Keratinocyte (primary cell): ENCODE measurements around the gene MINDY4.

ENCODE experiments used
- EZH2 ChIP-seq: IDR thresholded peaks from one replicate; pipeline ENCODE4 v1.6.1; 2012; ENCODE audit warnings: inconsistent platforms, mild to moderate bottlenecking, low read length, moderate library complexity
- TF ChIP-seq, protein P1 (sequence below), 3 experiments: IDR thresholded peaks in 1 of 3; conservative IDR thresholded peaks in 1 of 3; optimal IDR thresholded peaks in 1 of 3; 2 replicates in 2 of 3; 3 replicates in 1 of 3; pipeline versions ENCODE3 to v1.5.1; 2011; ENCODE audit warnings: low read length in 3 of 3, mild to moderate bottlenecking in 3 of 3, moderate library complexity in 2 of 3, control low read depth in 1 of 3, inconsistent platforms in 1 of 3; ENCODE audit not compliant: insufficient read depth in 2 of 3; ENCODE audit errors: extremely low read depth in 1 of 3

DNA sequence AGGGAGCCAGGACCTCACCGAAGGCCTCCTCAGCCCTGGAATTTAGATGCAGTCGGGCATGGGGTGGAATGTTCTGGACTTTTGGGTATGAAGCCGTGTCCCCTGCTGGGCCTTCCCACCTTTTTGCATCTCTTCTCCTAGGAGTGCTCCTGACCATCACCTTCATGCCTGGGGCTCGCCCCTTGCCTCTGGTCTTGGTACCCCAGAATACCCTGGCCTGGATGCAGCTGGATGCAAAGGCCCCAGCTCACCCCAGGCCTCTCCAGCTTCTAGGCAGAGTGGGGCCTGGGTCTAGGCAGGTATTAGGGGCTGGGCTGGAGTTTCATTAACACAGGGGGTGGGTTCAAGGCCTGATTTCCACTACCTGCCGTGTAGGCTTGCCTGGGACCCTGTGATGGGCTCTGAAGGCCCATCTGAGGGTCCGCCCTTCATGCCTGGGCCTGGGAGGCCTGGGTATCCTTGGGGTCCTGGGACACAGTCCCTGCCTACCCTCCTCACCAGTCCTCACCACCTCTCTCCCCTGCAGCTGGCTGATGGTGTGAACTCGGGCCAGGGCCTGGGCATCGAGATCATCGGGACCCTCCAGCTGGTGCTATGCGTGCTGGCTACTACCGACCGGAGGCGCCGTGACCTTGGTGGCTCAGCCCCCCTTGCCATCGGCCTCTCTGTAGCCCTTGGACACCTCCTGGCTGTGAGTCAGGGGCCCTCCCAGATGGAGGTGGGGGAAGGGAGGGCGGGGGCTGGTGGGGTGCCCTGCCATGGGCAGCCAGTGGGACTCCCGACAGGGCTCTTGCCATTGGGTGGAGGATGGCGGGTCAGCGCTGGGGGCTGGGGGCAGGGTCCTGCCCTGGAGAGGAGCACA lies 150.6 kb downstream of the MINDY4 start:
- TF ChIP-seq, protein P1, sequence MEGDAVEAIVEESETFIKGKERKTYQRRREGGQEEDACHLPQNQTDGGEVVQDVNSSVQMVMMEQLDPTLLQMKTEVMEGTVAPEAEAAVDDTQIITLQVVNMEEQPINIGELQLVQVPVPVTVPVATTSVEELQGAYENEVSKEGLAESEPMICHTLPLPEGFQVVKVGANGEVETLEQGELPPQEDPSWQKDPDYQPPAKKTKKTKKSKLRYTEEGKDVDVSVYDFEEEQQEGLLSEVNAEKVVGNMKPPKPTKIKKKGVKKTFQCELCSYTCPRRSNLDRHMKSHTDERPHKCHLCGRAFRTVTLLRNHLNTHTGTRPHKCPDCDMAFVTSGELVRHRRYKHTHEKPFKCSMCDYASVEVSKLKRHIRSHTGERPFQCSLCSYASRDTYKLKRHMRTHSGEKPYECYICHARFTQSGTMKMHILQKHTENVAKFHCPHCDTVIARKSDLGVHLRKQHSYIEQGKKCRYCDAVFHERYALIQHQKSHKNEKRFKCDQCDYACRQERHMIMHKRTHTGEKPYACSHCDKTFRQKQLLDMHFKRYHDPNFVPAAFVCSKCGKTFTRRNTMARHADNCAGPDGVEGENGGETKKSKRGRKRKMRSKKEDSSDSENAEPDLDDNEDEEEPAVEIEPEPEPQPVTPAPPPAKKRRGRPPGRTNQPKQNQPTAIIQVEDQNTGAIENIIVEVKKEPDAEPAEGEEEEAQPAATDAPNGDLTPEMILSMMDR (optimal IDR thresholded peaks at IDR 0.05 in 1 of 3, IDR thresholded peaks at IDR 0.05 in 1 of 3, conservative IDR thresholded peaks at IDR 0.05 in 1 of 3; ENCODE audit: extremely low read depth in 1 of 3, insufficient read depth in 2 of 3, low read length in 3 of 3), result no peak
- no peak for TF ChIP-seq EZH2
